ENCODE results near the gene GABRB3.

GABRB3 gene

GRCh38 chr15:26639966-26640365 lies 132.9 kb downstream of the GABRB3 start:
- H3K4me3 ChIP-seq (replicated peaks in 1 of 2; ENCODE audit: low read depth in 2 of 2, low read length in 2 of 2) = no peak overlapping the region
- no peak for DNase-seq (ENCODE audit: low read depth in 2 of 2)
- TF ChIP-seq CTCF (IDR thresholded peaks at IDR 0.05; ENCODE audit: low read depth, low read length) = no peak

DNA sequence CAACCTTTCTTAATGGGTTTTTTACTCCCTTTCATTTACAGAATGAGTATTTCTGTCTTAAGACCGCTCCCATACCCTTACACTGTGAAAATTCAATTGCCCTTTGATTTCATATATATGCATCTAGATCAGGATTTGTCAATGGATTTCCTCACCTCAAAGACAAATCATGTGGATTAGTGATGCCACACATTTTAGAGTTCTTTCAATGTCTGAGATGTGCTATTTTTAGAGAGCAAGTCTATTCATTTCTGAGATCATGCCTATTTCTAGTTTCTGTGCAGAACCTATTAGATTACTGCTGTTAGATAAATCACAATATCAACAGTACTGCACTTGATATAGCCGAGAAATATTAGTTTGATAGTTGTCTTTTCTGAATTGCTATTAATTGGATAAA lies 137.3 kb downstream of the GABRB3 start:
- no peak overlapping the region for H3K4me3 ChIP-seq (replicated peaks in 1 of 2; ENCODE audit: low read depth in 2 of 2, low read length in 2 of 2)
- TF ChIP-seq CTCF (IDR thresholded peaks at IDR 0.05; ENCODE audit: low read depth, low read length) = no peak
- no peak for DNase-seq (ENCODE audit: low read depth in 2 of 2)

- DNase-seq (ENCODE audit: low read depth in 2 of 2) = no peak
- TF ChIP-seq CTCF (IDR thresholded peaks at IDR 0.05; ENCODE audit: low read depth, low read length) = no peak
- H3K4me3 ChIP-seq (replicated peaks in 1 of 2; ENCODE audit: low read depth in 2 of 2, low read length in 2 of 2) = no peak overlapping the region
These were observed 137.8 kb downstream of the GABRB3 start for GRCh38 chr15:26635105-26635504.

DNA sequence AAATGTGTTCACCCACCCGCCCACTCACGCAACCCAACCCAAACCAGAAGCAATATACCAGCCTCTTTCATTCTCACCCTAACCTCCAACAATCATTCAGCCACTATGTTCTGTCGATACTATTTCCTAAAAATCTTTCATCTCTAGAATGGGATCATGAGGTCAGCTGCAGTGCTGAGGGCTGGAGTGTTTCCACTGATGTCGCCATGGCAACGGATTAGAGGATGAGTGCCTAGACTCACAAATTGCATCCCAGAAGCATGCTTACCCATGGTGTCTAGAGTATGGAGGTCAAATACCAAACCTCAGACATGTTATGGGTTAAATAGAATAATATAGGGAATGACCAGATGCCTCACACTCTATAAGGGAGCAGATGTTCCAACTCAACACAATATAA lies 138.5 kb downstream of the GABRB3 start:
- DNase-seq (ENCODE audit: low read depth in 2 of 2) = no peak
- no peak for TF ChIP-seq CTCF (IDR thresholded peaks at IDR 0.05; ENCODE audit: low read depth, low read length)
- H3K4me3 ChIP-seq (replicated peaks in 1 of 2; ENCODE audit: low read depth in 2 of 2, low read length in 2 of 2) = no peak overlapping the region

DNA sequence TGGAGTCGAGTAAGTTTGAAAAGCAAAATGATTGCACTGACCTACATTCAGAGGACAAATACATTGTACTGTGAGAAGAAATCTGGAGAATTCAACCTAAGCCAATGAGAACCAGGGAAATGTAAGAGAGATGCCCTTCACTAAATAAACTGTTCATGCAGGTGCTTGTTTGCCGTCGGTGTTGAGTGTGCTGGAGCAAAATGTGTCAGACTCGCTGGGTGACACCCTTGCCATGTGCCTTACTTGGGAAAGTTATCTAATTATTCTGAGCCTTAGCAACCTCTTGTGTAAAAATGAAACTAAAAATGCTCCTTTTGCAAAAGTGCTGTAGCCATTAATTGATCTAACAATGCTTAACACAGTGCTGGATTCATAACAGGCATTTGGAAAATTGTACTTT lies 140.4 kb downstream of the GABRB3 start:
- no peak for DNase-seq (ENCODE audit: low read depth in 2 of 2)
- H3K4me3 ChIP-seq (replicated peaks in 1 of 2; ENCODE audit: low read depth in 2 of 2, low read length in 2 of 2) = no peak overlapping the region
- TF ChIP-seq CTCF (IDR thresholded peaks at IDR 0.05; ENCODE audit: low read depth, low read length) = no peak

- no peak overlapping the region for H3K4me3 ChIP-seq (replicated peaks in 1 of 2; ENCODE audit: low read depth in 2 of 2, low read length in 2 of 2)
- TF ChIP-seq CTCF (IDR thresholded peaks at IDR 0.05; ENCODE audit: low read depth, low read length) = no peak
- no peak for DNase-seq (ENCODE audit: low read depth in 2 of 2)
These were observed 141.0 kb downstream of the GABRB3 start for GRCh38 chr15:26631894-26632293.

DNA sequence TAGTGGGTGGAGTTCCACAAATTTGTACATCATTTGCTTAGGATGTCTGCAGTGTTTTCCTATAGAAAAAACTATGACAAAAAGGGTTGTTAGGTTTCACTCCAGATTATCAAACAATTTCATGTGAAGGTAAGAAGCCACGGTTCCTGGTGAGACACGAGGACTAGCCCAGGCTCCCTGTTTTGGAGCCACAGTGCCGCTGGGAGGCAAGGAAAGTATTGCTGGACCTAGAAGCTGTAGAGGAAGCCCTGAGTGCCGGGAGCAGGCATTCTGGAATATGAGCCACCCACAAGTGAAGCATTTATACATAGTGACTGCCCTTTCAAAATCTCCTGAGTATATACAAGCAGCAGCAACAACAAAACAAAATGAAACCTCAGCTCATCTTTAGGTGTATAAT lies 142.0 kb downstream of the GABRB3 start:
- DNase-seq (ENCODE audit: low read depth in 2 of 2) = no peak
- H3K4me3 ChIP-seq (replicated peaks in 1 of 2; ENCODE audit: low read depth in 2 of 2, low read length in 2 of 2) = no peak overlapping the region
- TF ChIP-seq CTCF (IDR thresholded peaks at IDR 0.05; ENCODE audit: low read depth, low read length) = no peak

Data from cardiac fibroblast (primary cell).